GM23248 (cell line): ENCODE results near the gene NHERF2.
"Not testable (repeated sequence)": the region's sequence is repeated elsewhere in the genome, so short reads cannot be mapped to it uniquely, and the experiment has no call there.

Experiments
- EZH2 ChIP-seq: fragments of 200-600 bp; sonication (generic); IDR thresholded peaks from 2 replicates; pipeline ENCODE4 v1.6.1; 2018; ENCODE audit warnings: antibody characterized with exemption, mild to moderate bottlenecking; ENCODE audit not compliant: insufficient read depth, poor library complexity, severe bottlenecking
- EZH2phosphoT487 ChIP-seq: fragments of 200-600 bp; sonication (generic); IDR thresholded peaks from 2 replicates; pipeline ENCODE4 v1.6.1; 2018; ENCODE audit warnings: antibody characterized with exemption, moderate library complexity, mild to moderate bottlenecking, low read depth; ENCODE audit not compliant: insufficient read depth

DNA sequence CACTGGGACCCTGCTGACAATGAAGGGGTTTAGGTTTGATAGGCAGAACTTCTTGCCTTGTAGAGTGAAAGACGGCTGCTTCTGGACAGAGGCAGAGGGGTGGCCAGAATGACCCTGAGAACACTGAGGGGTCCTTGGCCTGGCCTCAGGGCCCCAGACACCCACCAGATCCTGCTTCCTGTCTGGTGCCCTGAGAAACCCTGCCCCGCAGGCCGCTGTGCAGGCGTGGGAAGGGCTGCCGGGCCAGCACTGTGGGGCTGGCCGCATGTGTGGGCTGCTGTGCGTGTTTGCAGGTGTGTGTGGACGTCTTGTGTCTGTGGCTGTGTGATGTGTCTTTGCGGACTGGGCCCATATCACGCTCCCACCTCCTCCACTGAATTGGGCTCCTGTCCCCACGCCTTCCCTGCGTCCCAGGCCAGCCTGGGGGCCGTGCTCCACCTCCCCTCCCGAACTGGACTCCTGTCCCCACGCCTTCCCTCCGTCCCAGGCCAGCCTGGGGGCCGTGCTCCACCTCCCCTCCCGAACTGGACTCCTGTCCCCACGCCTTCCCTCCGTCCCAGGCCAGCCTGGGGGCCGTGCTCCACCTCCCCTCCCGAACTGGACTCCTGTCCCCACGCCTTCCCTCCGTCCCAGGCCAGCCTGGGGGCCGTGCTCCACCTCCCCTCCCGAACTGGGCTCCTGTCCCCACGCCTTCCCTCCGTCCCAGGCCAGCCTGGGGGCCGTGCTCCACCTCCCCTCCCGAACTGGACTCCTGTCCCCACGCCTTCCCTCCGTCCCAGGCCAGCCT is 7.4 kb downstream of the NHERF2 start:
- TF ChIP-seq EZH2, EZH2phosphoT487: not testable (repeated sequence)
